ENCODE data around the gene NR1H3. TPM values are rescaled to one million over a fixed set of nuclear protein-coding genes. Genes with fewer than 3 reads are reported as not detected.

NR1H3 gene
- total RNA-seq, 2 donors from 2014 or later: 8.1 to 16.1 TPM

DNA sequence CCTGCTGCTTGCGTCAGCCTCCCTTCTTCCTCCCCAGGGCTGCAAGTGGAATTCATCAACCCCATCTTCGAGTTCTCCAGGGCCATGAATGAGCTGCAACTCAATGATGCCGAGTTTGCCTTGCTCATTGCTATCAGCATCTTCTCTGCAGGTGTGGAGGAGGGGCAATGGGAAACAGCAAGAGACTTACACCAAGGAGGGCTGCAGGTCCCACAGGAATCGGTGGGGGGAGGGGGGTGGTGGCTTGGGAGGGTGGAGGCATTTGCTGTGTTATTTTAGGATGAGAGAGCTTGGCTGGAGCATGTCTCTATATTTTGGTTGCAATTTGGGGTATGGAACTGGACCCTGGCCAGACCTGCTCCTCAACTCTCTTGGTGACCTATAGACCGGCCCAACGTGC is 10.1 kb downstream of the NR1H3 start:
- ATAC-seq (replicated peaks in 1 of 2): no peak
- Mint-ChIP-seq H3K9me3 (no peaks in the 10 kb centered on the region), H3K27ac (no peak overlapping the region), H3K27me3 (ENCODE audit: low read depth) (no peaks in the 10 kb centered on the region), H3K36me3 (ENCODE audit: insufficient read depth in 2 of 2) (peaks cover 0 to 1% of the 10 kb centered on the region in 2 donors), H3K4me3 (no peak overlapping the region), H3K4me1 (ENCODE audit: low read depth) (peaks cover 62% of the 10 kb centered on the region)
- DNase-seq: no peak

DNA sequence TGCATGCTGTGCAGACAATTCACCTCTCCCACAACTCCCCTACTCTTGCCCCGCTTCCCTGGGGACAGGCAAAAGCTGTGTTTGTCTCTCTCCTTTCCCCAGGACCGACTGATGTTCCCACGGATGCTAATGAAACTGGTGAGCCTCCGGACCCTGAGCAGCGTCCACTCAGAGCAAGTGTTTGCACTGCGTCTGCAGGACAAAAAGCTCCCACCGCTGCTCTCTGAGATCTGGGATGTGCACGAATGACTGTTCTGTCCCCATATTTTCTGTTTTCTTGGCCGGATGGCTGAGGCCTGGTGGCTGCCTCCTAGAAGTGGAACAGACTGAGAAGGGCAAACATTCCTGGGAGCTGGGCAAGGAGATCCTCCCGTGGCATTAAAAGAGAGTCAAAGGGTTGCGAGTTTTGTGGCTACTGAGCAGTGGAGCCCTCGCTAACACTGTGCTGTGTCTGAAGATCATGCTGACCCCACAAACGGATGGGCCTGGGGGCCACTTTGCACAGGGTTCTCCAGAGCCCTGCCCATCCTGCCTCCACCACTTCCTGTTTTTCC is 10.7 kb downstream of the NR1H3 start:
- DNase-seq: no peak
- no peak for ATAC-seq (replicated peaks in 1 of 2)
- peak overlapping the region; percentile 96 for H3K27ac Mint-ChIP-seq
- no peaks in the 10 kb centered on the region for H3K27me3 Mint-ChIP-seq (ENCODE audit: low read depth)
- H3K36me3 Mint-ChIP-seq (ENCODE audit: insufficient read depth in 2 of 2): peaks cover 0 to 1% of the 10 kb centered on the region in 2 donors
- H3K4me1 Mint-ChIP-seq (ENCODE audit: low read depth): peaks cover 66% of the 10 kb centered on the region
- H3K9me3 Mint-ChIP-seq: no peaks in the 10 kb centered on the region
- peak overlapping the region; percentile 82 to 85 for H3K4me3 Mint-ChIP-seq

DNA sequence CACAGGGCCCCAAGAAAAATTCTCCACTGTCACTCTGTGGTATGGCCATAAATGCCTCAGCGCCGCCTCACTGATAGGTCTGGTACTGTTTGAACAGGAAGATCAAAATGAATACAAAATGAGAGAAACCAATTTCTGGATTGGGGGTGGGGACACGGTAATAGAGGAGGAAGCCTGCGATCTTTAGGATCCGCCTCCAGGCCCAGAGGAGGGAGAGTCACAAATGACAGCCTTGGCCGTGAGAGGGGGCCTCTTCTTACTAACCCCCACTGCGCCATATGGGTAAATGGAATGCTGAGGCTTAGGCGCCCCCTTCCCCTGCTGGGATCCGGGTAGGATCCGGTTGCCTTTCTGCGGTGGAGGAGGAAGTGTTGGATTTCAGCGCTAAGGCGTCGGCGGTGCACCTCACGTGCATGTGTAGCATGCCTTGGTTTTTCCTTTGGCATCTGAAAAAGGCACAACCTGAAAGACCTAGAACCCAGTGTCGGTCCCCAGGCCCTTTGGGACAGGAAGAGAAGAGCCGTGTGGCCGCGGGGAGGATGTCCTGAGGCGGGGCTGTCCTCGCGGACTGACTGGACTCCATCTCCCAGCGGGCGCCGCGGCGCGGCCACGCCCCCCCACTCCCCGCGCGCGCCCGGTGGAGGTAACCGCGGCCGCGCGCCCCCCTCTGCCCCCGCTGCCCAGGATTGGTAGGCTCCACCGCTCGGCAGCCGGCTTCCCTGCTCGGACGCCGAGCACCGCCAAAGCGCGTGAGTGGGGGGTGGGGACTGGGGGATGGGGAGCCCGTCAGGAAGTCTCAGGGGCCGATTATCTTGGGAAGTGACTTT is 11.4 kb downstream of the NR1H3 start:
- Mint-ChIP-seq H3K4me3 (peak overlapping the region; percentile 82 to 85), H3K9me3 (no peaks in the 10 kb centered on the region), H3K4me1 (ENCODE audit: low read depth) (peaks cover 68% of the 10 kb centered on the region), H3K36me3 (ENCODE audit: insufficient read depth in 2 of 2) (peaks cover 1% of the 10 kb centered on the region in 2 donors), H3K27ac (peak overlapping the region; percentile 96), H3K27me3 (ENCODE audit: low read depth) (no peaks in the 10 kb centered on the region)
- DNase-seq: peak; percentile 85 to 89
- ATAC-seq (replicated peaks in 1 of 2): peak; percentile 67 to 69

DNA sequence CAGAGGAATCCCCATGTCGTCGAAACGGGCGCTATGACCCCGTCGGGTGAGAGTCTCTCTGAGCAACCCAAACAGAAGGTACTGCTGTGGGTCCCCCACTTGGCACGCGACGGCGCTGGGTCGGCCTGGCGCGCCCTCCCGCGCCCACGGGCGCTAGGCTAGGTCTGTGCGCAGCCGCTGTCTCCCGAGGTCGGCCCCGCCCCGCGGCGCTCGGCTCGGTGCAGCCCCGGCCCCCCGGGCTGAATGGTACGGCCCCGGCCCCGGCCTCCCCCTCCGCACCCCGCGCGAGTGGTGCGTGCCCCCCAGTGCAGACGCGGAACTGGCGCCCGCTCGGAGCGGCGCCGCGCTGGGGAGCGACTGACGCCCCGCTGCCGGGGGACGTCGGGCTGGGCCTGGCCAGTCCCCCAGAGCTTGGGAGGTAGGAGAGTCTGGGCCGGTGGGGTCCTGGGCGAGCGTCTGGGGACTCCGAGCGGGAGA is 12.1 kb downstream of the NR1H3 start, which contains the start of gene MADD:
Gene MADD, plus strand, starts transcription at position 305 of the 477 bp plus-strand sequence.
- peaks cover 1 to 6% of the 10 kb centered on the region in 2 donors for H3K36me3 Mint-ChIP-seq (ENCODE audit: insufficient read depth in 2 of 2)
- no peaks in the 10 kb centered on the region for H3K9me3 Mint-ChIP-seq
- DNase-seq: peak; percentile 92 to 95
- peak within 1 kb of the TSS; percentile 96 for H3K27ac Mint-ChIP-seq
- H3K27me3 Mint-ChIP-seq (ENCODE audit: low read depth): no peaks in the 10 kb centered on the region
- H3K4me3 Mint-ChIP-seq: peak within 1 kb of the TSS; percentile 82 to 93
- peaks cover 69% of the 10 kb centered on the region for H3K4me1 Mint-ChIP-seq (ENCODE audit: low read depth)
- ATAC-seq (replicated peaks in 1 of 2): peak; percentile 83 to 85

DNA sequence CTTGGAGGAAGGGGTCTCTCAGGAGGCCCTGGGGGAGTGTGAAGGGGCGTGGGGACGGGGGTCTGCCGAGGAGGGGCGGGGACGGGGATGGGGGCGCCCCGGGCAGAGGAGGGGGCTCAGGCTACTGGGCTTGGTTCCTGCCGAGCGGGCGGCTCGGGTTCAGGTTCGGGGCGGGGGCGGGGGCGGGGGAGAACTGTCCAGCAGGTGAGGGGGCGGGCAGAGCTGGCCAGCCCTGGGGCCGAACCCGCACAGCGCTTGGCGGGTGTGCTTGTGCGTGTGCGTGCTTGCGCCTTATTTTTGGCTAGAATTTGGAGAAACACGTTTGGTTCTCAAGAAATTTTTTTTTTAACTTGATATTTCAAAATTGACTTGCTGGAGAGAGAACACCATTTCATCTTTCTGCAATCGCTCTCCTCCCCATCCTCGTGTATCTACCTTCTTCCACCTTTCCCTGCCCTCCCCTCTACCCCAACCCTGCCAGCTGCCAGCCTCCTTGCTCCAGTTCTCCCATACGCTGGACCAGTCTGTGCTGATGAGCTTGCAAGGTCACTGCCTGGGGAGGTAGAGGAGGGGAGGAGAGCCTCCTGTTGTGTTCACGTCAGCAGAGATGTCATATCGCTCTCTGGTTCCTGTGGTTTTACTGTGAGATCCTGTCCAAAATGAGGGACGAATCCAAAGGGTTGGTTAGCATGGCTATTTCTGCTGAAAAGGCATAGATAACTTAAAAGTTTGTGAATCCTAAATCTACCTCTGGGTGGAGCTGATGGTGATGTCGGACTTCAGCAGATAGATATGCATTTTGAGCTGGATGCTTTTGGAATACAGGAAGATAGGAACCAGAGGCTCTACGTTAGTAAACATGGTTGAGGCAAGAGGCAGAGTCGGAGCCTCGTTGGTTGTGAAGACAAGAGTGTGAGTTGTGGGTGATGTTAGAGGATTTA is 12.8 kb downstream of the NR1H3 start:
- Mint-ChIP-seq H3K4me3 (peak overlapping the region; percentile 82 to 93), H3K9me3 (no peaks in the 10 kb centered on the region), H3K27ac (peak overlapping the region; percentile 74), H3K4me1 (ENCODE audit: low read depth) (peaks cover 62% of the 10 kb centered on the region), H3K36me3 (ENCODE audit: insufficient read depth in 2 of 2) (peaks cover 1 to 6% of the 10 kb centered on the region in 2 donors), H3K27me3 (ENCODE audit: low read depth) (no peaks in the 10 kb centered on the region)
- DNase-seq (peak; percentile 23 to 24), ATAC-seq (replicated peaks in 1 of 2) (no peak)

DNA sequence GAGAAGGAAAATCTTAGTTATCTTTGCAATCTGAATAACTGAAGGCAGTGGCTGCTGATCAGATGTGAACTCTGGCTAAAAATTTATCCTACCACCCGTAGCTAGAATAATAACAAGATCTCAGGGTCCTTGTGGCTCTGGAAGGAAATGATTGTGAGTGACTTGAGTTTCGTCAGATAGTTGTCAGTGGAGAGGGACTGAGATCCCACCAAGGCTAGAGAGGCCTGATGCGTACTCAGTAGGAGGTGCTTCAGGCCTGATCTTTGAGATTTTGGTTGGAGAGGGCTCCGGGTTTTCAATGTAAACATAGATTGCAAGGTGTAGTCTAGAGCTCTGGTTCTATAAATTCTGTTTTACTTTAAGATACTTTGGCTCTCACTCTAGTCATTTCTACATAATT is 13.5 kb downstream of the NR1H3 start:
- no peak for DNase-seq
- peak overlapping the region; percentile 74 for H3K27ac Mint-ChIP-seq
- H3K4me3 Mint-ChIP-seq: peak overlapping the region; percentile 82 to 93
- H3K9me3 Mint-ChIP-seq: no peaks in the 10 kb centered on the region
- no peaks in the 10 kb centered on the region for H3K27me3 Mint-ChIP-seq (ENCODE audit: low read depth)
- ATAC-seq (replicated peaks in 1 of 2): no peak
- peaks cover 6 to 11% of the 10 kb centered on the region in 2 donors for H3K36me3 Mint-ChIP-seq (ENCODE audit: insufficient read depth in 2 of 2)
- peaks cover 56% of the 10 kb centered on the region for H3K4me1 Mint-ChIP-seq (ENCODE audit: low read depth)

DNA sequence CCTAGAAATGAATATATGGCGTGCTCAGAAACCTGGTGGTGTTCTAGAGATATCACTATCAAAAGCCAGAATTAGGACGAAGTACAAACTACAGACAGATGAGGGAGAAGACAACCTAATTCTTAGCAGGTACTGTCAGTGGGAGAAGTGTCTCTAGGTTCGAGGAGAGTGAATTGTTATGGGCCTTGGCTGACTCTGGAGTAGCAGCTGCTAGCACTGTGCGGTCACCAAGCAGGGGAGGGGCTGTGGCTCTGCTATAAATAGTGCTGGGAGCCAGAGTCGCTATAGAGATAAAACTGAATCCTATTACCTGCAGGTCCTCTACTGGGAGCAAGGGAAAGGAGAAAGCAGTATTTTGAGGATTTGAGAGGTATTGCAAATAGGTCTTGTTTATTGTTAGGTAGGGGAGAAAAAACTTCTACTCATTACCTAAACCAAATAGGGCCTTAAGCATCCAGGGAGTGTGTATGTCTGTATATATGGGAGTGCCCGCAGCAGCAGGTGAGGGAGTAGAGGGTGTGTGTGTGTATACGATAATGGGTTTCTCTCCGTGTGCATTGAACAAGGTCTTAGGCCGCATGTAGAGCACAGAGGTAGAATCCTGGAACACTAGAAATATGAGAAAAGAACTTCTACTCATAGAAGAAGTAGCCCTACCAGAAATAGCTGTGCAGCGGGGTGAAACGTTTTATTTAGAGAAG is 14.3 kb downstream of the NR1H3 start:
- Mint-ChIP-seq H3K36me3 (ENCODE audit: insufficient read depth in 2 of 2) (peaks cover 8 to 15% of the 10 kb centered on the region in 2 donors), H3K4me1 (ENCODE audit: low read depth) (peaks cover 53% of the 10 kb centered on the region), H3K27me3 (ENCODE audit: low read depth) (no peaks in the 10 kb centered on the region), H3K27ac (peak overlapping the region; percentile 74), H3K9me3 (no peaks in the 10 kb centered on the region), H3K4me3 (peak overlapping the region; percentile 82 to 93)
- ATAC-seq (replicated peaks in 1 of 2): no peak
- no peak for DNase-seq

DNA sequence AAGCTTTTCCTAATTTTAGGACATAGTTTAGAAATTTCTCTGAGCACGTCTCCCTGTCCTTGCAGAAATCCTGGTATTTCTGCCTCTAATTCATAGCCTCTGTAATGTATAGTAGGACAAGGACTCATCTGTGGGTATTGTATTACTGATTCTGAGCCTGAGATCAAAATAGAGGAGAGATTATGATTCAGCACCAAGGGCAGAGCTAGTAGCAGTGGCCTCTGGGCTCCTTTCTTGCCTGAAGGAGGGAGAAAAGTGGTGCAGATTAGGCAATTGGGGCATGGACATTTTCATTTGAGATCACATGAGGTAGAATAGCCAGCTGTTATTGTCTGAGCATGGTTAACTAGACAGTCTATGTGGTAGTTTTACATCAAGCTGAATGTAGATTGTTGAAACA is 14.9 kb downstream of the NR1H3 start:
- Mint-ChIP-seq H3K36me3 (ENCODE audit: insufficient read depth in 2 of 2) (peaks cover 8 to 15% of the 10 kb centered on the region in 2 donors), H3K4me3 (no peak overlapping the region), H3K27ac (peak overlapping the region; percentile 74), H3K27me3 (ENCODE audit: low read depth) (no peaks in the 10 kb centered on the region), H3K9me3 (no peaks in the 10 kb centered on the region), H3K4me1 (ENCODE audit: low read depth) (peaks cover 49% of the 10 kb centered on the region)
- ATAC-seq (replicated peaks in 1 of 2) (no peak), DNase-seq (no peak)

DNA sequence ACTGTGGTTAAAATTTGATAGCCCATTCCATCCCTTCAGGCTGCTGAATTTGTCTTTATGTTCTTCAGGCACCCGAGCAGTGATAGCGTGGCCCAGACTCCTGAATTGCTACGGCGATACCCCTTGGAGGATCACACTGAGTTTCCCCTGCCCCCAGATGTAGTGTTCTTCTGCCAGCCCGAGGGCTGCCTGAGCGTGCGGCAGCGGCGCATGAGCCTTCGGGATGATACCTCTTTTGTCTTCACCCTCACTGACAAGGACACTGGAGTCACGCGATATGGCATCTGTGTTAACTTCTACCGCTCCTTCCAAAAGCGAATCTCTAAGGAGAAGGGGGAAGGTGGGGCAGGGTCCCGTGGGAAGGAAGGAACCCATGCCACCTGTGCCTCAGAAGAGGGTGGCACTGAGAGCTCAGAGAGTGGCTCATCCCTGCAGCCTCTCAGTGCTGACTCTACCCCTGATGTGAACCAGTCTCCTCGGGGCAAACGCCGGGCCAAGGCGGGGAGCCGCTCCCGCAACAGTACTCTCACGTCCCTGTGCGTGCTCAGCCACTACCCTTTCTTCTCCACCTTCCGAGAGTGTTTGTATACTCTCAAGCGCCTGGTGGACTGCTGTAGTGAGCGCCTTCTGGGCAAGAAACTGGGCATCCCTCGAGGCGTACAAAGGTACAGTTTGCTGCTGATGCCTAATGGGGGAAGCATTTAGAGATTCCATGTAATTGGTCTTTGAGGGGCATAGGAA is 16.9 kb downstream of the NR1H3 start:
- Mint-ChIP-seq H3K9me3 (no peaks in the 10 kb centered on the region), H3K27ac (no peak overlapping the region), H3K27me3 (ENCODE audit: low read depth) (no peaks in the 10 kb centered on the region), H3K4me1 (ENCODE audit: low read depth) (peaks cover 33% of the 10 kb centered on the region), H3K36me3 (ENCODE audit: insufficient read depth in 2 of 2) (peaks cover 8 to 23% of the 10 kb centered on the region in 2 donors), H3K4me3 (no peak overlapping the region)
- ATAC-seq (replicated peaks in 1 of 2) (no peak), DNase-seq (no peak)

DNA sequence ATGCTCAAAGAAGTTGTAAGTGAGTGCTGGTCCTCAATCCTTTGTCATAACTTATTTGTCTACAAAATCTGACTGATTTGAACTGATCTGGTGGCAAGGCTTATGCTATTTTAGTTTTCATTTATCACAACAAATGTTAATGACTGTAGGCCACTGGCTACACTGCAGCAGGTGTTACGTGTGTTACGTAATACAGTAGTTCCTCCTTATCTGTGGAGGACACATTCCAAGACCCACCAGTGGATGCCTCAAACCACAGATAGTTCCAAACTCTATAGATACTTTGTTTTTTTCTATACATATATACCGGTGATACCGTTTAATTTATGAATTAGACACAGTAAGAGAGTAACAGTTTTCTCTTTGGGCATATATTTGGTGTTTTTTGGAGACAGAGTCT is 19.1 kb downstream of the NR1H3 start:
- DNase-seq (no peak), ATAC-seq (replicated peaks in 1 of 2) (no peak)
- Mint-ChIP-seq H3K4me1 (ENCODE audit: low read depth) (peaks cover 20% of the 10 kb centered on the region), H3K4me3 (no peak overlapping the region), H3K27ac (no peak overlapping the region), H3K9me3 (no peaks in the 10 kb centered on the region), H3K27me3 (ENCODE audit: low read depth) (no peaks in the 10 kb centered on the region), H3K36me3 (ENCODE audit: insufficient read depth in 2 of 2) (peaks cover 9 to 28% of the 10 kb centered on the region in 2 donors)

DNA sequence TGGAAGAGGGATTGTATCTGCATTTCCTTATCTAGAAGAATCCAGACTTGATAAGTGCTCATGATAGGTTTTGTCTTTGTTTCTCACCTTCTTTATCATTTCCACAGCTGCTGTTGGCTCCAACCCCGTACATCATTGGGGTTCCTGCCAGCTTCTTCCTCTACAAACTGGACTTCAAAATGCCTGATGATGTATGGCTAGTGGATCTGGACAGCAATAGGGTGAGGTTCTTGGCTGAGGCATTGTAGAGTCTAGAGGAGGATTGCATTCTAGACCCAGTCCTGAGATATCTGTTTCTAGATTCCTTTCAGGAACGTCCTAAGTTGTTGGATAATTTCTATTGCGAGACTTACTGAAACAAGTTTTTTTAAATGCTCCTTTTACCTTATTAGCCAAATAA is 20.3 kb downstream of the NR1H3 start:
- Mint-ChIP-seq H3K36me3 (ENCODE audit: insufficient read depth in 2 of 2) (peaks cover 11 to 32% of the 10 kb centered on the region in 2 donors), H3K4me3 (no peak overlapping the region), H3K27me3 (ENCODE audit: low read depth) (no peaks in the 10 kb centered on the region), H3K4me1 (ENCODE audit: low read depth) (peaks cover 9% of the 10 kb centered on the region), H3K9me3 (no peaks in the 10 kb centered on the region), H3K27ac (no peak overlapping the region)
- ATAC-seq (replicated peaks in 1 of 2) (no peak), DNase-seq (no peak)

DNA sequence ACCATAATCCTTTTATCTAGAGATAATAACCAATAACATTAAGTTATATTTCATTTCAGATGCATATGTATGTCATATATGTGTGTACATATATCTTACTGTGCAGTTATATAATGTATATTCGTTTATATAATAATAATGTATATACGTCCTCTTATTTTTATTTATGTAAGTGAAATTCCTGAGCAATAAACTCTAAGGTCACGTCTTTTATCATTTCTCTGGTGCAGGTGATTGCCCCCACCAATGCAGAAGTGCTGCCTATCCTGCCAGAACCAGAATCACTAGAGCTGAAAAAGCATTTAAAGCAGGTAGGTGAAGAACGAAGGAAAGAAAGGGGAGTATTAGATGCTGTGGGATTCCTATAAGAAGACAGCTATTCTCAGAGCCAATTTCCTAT is 21.0 kb downstream of the NR1H3 start:
- H3K27me3 Mint-ChIP-seq (ENCODE audit: low read depth): no peaks in the 10 kb centered on the region
- H3K9me3 Mint-ChIP-seq: no peaks in the 10 kb centered on the region
- no peak for DNase-seq
- peaks cover 6% of the 10 kb centered on the region for H3K4me1 Mint-ChIP-seq (ENCODE audit: low read depth)
- H3K36me3 Mint-ChIP-seq (ENCODE audit: insufficient read depth in 2 of 2): peaks cover 11 to 33% of the 10 kb centered on the region in 2 donors
- no peak overlapping the region for H3K27ac Mint-ChIP-seq
- no peak overlapping the region for H3K4me3 Mint-ChIP-seq
- ATAC-seq (replicated peaks in 1 of 2): no peak

Data from activated T-cell treated with anti-CD3 and anti-CD28 coated beads, Interleukin-2, amount 50 U/mL, for 72 hours (primary cell).